ENCODE data around the gene SORCS2.

DNA sequence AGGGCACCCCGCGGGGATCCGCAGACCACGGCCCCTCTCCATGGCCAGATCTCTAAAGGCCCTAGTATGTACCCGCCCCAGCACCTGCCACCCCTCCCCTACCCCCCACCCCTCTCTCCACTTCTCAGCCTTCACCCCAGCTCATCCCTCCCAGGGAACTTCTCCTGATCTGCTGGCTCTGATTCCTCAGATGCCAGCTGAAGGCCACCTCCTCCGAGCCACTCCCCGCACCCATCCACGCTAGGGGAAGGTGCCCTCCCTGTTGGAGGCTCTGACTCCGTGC lies 230.5 kb downstream of the SORCS2 start:
- TF ChIP-seq CTCF (IDR thresholded peaks at IDR 0.05; ENCODE audit: low read length) (no peak), EZH2 (IDR thresholded peaks at IDR 0.05; ENCODE audit: borderline replicate concordance, low read length) (no peak)

Data from OCI-LY1 (cell line).